RWPE1 (cell line): Measurements from ENCODE around the gene PC.

Source experiments
- CTCF ChIA-PET: fragments of 350-600 bp; sonication (Branson Sonifier 250); formaldehyde crosslinking; extraction: SDS; loops from one replicate; lab custom pipeline; 2021; lab: Yijun Ruan, JAX
- POLR2A ChIA-PET: fragments of 400-600 bp; formaldehyde crosslinking; extraction: SDS; loops from one replicate; lab custom pipeline; 2020; ENCODE audit warnings: antibody characterized with exemption; ENCODE audit not compliant: low non-redundant PET; lab: Yijun Ruan, JAX
- DNase-seq: peaks from one replicate; pipeline ENCODE4 v3.0.0; 2012; ENCODE audit warnings: low spot score
- H3K27ac ChIP-seq: fragments of 450-650 bp; 2 replicates; pipeline ENCODE4 v1.5.1; 2017
- TF ChIP-seq, protein P1 (sequence below): fragments of 450-650 bp; conservative IDR thresholded peaks from 2 replicates; pipeline ENCODE4 v1.5.1; 2017; ENCODE audit warnings: low read depth, mild to moderate bottlenecking

The PC gene

DNA sequence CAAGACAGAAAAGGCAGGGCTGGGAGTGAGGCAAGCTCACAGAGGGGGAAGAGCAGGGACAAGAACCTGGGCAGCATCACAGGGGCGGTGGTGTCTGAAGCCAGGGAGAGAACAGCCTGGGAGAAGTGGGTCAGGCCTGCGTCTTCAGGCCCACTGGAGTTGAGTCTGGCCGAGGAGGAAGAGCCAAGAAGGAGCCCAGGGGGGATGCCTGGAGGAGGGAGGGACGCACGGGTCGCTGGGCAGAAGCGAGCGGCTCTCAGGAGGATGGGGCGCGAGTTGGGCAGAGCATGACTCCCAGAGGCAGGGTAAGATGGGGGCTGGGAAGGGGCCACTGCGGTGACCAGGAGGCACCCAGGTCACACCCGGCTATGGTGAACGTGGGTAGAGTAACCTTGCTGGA, 82.8 kb downstream of the PC start:
- POLR2A ChIA-PET: no interaction called here
- CTCF ChIA-PET: no interaction called here
- DNase-seq: no peak
- TF ChIP-seq, protein P1, sequence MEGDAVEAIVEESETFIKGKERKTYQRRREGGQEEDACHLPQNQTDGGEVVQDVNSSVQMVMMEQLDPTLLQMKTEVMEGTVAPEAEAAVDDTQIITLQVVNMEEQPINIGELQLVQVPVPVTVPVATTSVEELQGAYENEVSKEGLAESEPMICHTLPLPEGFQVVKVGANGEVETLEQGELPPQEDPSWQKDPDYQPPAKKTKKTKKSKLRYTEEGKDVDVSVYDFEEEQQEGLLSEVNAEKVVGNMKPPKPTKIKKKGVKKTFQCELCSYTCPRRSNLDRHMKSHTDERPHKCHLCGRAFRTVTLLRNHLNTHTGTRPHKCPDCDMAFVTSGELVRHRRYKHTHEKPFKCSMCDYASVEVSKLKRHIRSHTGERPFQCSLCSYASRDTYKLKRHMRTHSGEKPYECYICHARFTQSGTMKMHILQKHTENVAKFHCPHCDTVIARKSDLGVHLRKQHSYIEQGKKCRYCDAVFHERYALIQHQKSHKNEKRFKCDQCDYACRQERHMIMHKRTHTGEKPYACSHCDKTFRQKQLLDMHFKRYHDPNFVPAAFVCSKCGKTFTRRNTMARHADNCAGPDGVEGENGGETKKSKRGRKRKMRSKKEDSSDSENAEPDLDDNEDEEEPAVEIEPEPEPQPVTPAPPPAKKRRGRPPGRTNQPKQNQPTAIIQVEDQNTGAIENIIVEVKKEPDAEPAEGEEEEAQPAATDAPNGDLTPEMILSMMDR: no peak
- H3K27ac ChIP-seq: no peak overlapping the region

DNA sequence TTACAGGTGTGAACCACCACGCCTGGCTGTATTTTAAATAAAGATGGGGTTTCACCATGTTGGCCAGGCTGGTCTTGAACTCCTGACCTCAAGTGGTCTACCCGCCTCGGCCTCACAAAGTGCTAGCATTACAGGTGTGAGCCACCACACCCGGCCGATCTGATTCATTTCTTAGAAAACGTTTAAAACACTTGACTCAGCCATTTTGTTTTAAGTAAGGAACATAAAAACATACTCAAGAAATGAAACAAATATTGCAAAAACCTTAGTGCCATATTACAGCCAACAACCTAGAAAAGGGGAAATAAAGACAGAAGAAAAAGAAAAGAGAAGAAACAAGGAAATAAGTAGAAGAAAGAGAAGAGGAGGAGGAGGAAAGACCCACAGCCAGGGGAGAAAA, 84.0 kb downstream of the PC start:
- CTCF ChIA-PET: no interaction called here

DNA sequence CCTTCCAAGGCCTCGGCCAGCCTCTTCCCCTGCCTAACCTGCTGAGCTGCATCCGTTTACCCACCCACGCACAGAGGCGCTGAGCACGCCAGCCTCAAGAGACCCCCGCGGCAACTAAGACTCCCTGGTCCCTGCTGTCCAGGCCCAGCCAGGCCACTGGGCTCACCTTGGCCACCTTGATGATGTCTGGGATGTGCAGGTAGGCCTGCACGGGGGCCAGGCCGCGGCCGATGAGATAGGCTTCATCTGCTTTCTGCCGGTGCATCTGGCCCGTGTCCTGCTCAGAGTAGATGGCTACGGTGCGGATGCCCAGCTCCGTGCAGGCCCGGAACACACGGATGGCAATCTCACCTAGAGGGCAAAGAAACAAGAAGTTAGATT, 86.7 kb downstream of the PC start:
- CTCF ChIA-PET: interaction anchor here (0.8 kb wide), 1 partner anchor 9 kb away, joined by 3 read pairs; no protein-coding TSS in a partner anchor
- peak overlapping the region; percentile 13; the same call in 1 of the 2 replicates for H3K27ac ChIP-seq
- TF ChIP-seq, protein P1: no peak
- POLR2A ChIA-PET: no interaction called here
- no peak for DNase-seq

More for the DNA sequence above, 84.0 kb downstream of the PC start:
- TF ChIP-seq, protein P1: no peak
- DNase-seq: no peak
- POLR2A ChIA-PET: no interaction called here
- H3K27ac ChIP-seq: no peak overlapping the region

DNA sequence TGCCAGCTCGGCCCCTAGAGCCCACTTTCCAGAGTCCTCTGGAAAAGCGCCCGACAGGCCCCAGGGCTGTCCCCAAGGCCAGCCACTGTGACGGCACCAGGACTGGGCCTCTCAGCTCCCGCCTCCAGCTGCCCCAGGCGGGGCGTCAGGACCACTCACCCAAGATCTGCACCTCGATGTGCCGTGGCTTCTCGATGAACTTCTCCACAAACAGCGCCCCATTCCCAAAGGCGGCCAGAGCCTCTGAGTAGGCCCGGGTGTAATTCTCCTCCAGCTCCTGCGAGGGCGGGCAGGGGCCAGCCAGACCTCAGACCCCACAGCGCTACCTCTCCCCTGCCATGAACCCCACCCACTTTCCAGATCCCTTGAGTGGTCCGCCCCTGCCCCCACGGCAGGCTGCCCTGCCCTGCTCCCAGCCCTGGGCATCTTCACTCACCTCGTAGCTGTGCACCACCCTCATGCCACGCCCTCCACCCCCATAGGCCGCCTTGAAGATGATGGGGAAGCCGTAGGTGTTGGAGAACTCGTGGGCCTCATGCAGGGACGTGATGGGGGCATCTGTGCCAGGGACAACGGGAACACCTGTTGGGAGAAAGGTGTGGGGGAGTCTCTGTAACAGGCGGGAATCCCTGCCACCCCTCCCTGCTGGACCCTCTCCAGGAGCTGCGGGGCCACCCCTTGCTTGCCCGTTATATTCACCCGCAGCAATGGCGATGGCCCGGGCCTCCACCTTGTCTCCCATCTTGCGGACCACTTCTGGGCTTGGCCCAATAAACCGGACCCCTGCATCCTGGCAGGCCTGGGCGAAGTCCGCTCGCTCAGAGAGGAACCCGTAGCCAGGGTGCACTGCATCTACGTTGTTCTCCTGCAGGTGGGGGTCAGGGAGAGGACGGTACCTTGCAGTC, 87.3 kb downstream of the PC start:
- H3K27ac ChIP-seq: no peak overlapping the region; the same call in 1 of the 2 replicates
- CTCF ChIA-PET: interaction anchor here (1.5 kb wide), 1 partner anchor 105 kb away, joined by 4 read pairs; no protein-coding TSS in a partner anchor
- no peak for DNase-seq
- POLR2A ChIA-PET: no interaction called here
- TF ChIP-seq, protein P1: no peak

DNA sequence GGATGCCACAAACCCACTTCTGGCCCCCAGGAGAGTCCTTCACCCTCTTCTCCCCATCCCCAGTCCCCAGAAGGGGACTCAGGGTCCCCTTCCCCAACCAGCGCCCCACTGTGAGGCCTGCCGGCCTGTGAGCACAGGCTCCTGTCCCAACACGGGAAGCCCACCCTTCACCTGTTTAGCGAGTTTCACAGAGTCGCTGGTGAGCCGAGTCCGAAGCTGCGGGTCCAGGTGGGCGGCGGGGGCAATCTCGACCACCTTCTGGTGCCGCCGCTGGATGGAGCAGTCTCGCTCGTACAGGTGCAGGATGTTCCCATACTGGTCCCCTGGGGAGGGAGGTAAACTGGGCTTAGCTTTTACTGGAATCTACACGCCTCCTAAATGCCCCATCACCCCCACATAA, 88.1 kb downstream of the PC start:
- TF ChIP-seq, protein P1: no peak
- H3K27ac ChIP-seq: peak overlapping the region; percentile 39
- POLR2A ChIA-PET: no interaction called here
- DNase-seq: no peak
- CTCF ChIA-PET: interaction anchor here (1.5 kb wide), 1 partner anchor 105 kb away, joined by 4 read pairs; no protein-coding TSS in a partner anchor

DNA sequence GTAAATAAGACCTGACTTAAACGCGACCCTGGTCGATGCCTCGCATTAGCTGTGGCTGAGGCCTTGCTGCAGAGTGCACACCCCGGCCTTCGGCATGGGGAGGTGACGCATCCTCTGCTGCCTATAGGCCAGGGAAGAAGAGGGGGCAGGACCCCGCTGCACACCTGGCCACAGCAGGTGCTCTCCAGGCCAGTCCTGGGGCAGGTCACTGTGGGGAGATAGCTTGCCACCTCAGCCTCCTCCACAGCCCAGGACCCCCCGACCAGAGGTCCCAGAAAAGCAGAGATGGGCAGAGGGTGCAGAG, 88.7 kb downstream of the PC start:
- peak overlapping the region; percentile 39 for H3K27ac ChIP-seq
- ChIA-PET POLR2A (no interaction called here), CTCF (interaction anchor here (0.7 to 1.5 kb wide), 2 partner anchors 106 to 256 kb away, joined by 4 to 6 read pairs; no protein-coding TSS in a partner anchor)
- no peak for DNase-seq
- TF ChIP-seq, protein P1: no peak
